Measurements from ENCODE around the gene RABEP1. TPM values are rescaled to one million over a fixed set of nuclear protein-coding genes. Genes with fewer than 3 reads are reported as not detected.

Gene RABEP1
- total and polyA plus RNA-seq, 12 donors, result 21.1 to 64.5 (median 46.5) TPM

DNA sequence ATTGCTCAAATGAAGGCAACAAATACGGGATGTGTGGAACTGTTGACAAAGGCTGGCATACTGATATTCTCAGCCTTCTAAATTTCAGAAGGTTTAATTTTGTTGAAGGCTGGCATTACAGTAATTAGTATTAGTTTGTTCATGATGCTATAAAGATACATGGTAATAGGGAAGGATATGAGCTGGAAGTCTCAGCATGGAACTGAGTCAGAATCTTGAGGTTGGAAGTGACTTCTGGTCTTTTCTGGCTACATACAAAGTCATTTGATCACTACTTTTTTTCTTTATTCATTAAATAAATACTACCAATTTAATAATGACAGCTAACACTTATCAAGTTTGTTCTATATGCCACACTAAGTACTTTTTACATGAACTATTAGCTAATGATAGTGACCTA lies 22.6 kb downstream of the RABEP1 start:
- H3K27ac ChIP-seq, result no peak overlapping the region
- H3K4me1 ChIP-seq (replicated peaks in 1 of 2), result peaks cover 12 to 30% of the 10 kb centered on the region in 2 donors
- H3K9me3 ChIP-seq (replicated peaks in 1 of 3), result no peaks in the 10 kb centered on the region
- TF ChIP-seq, protein P1, sequence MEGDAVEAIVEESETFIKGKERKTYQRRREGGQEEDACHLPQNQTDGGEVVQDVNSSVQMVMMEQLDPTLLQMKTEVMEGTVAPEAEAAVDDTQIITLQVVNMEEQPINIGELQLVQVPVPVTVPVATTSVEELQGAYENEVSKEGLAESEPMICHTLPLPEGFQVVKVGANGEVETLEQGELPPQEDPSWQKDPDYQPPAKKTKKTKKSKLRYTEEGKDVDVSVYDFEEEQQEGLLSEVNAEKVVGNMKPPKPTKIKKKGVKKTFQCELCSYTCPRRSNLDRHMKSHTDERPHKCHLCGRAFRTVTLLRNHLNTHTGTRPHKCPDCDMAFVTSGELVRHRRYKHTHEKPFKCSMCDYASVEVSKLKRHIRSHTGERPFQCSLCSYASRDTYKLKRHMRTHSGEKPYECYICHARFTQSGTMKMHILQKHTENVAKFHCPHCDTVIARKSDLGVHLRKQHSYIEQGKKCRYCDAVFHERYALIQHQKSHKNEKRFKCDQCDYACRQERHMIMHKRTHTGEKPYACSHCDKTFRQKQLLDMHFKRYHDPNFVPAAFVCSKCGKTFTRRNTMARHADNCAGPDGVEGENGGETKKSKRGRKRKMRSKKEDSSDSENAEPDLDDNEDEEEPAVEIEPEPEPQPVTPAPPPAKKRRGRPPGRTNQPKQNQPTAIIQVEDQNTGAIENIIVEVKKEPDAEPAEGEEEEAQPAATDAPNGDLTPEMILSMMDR (IDR thresholded peaks at IDR 0.05), result no peak
- TF ChIP-seq POLR2A (IDR thresholded peaks at IDR 0.05), result no peak
- no peaks in the 10 kb centered on the region for H3K27me3 ChIP-seq
- no peaks in the 10 kb centered on the region for H3K36me3 ChIP-seq (replicated peaks in 1 of 2)
- H3K4me3 ChIP-seq, result no peak overlapping the region
- 84 to 100% (median 90%) methylated on average over 1 of the region's 1 CpG for WGBS, 4 donors
- intact Hi-C loops (cut with DNase I), result no loop called here
- DNase-seq, result no peak

DNA sequence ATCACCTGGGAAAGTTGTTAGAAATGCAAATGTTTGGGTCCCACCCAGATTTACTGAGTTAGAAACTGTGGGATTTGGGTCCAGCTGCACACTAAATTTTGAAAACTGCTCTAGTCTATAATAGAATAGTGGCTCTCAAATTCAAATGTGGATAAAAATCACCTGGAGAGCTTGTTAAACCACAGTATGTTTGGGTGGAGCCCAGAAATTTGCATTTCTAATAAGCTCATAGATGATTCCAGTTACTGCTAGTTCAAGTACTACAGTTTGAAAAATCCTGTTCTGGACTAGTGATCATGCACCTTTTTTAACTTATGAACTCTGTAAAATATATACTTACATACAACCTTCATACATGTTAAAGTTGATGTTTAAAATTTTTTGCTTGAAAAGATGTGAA lies 27.8 kb downstream of the RABEP1 start:
- H3K27me3 ChIP-seq, result no peaks in the 10 kb centered on the region
- no peak for DNase-seq
- peaks cover 19 to 25% of the 10 kb centered on the region in 2 donors for H3K4me1 ChIP-seq (replicated peaks in 1 of 2)
- TF ChIP-seq POLR2A (IDR thresholded peaks at IDR 0.05), result no peak
- TF ChIP-seq, protein P1 (IDR thresholded peaks at IDR 0.05), result no peak
- peaks cover 0 to 9% of the 10 kb centered on the region in 2 donors for H3K36me3 ChIP-seq (replicated peaks in 1 of 2)
- H3K27ac ChIP-seq, result no peak overlapping the region
- intact Hi-C loops (cut with DNase I), result no loop called here
- H3K4me3 ChIP-seq, result no peak overlapping the region
- H3K9me3 ChIP-seq (replicated peaks in 1 of 3), result no peaks in the 10 kb centered on the region

DNA sequence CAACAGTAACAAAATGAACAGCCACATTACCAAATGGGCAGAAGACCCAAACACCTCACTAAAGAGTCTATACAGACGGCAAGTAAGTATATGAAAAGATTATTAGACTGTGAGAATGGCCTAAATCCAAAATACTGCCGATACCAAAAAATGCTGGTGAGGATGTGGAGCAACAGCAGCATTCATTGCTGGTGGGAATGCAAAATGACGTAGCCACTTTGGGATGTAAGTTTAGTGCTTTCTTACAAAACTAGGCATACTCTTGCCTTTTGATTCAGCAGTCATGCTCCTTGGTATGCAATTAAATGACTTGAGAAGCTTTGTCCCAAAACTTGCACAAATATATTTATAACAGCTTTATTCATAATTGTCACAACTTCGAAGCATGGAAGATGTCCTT lies 43.8 kb downstream of the RABEP1 start:
- no peak for DNase-seq
- no peaks in the 10 kb centered on the region for H3K9me3 ChIP-seq (replicated peaks in 1 of 3)
- H3K4me1 ChIP-seq (replicated peaks in 1 of 2), result no peaks in the 10 kb centered on the region
- H3K27me3 ChIP-seq, result no peaks in the 10 kb centered on the region
- no peak overlapping the region for H3K27ac ChIP-seq
- no peak overlapping the region for H3K4me3 ChIP-seq
- H3K36me3 ChIP-seq (replicated peaks in 1 of 2), result no peaks in the 10 kb centered on the region
- no peak for TF ChIP-seq POLR2A (IDR thresholded peaks at IDR 0.05)
- TF ChIP-seq, protein P1 (IDR thresholded peaks at IDR 0.05), result no peak
- intact Hi-C loops (cut with DNase I), result no loop called here
- 92 to 98% (median 94%) methylated on average over 4 of the region's 4 CpGs for WGBS, 4 donors

DNA sequence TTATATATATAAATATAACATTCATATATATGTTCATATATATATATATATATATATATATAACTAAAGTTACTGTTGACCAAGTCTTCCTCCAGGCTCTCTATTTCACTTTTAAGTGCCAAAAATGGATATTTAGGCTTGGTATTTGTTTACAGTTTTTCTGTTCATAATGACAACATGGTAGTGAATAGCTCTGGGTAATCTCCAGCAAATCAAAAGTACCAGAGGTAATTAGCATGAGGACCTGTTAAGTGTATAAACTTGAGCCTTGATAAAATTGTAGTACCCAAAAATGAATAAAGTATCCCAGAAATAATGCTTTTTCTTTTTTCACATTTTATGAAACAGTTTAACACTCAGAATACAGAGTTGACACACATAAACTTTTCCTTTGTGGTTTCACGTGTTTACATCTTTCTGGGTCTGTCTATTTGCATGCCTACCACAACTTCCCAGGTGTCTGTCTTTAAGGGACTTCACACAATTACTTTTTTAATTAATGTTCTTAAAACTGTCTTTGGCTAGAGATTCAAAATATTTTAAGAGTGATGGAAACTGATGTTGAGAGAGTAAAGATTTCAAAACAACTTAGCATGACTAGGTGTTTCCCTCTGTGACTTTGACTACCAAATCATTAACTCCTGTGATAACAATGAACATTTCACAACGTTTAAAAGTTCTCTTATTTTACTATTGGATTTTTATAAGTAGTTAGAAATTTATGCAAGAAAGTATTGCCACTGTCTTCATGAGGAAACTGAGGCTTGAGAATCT lies 47.9 kb downstream of the RABEP1 start:
- H3K36me3 ChIP-seq (replicated peaks in 1 of 2), result peaks cover 0 to 12% of the 10 kb centered on the region in 2 donors
- no peak for TF ChIP-seq POLR2A (IDR thresholded peaks at IDR 0.05)
- TF ChIP-seq, protein P1 (IDR thresholded peaks at IDR 0.05), result no peak
- H3K4me3 ChIP-seq, result no peak overlapping the region
- H3K9me3 ChIP-seq (replicated peaks in 1 of 3), result no peaks in the 10 kb centered on the region
- WGBS, 4 donors, result 60 to 71% (median 63%) methylated on average over 2 of the region's 2 CpGs
- DNase-seq, result no peak
- no peaks in the 10 kb centered on the region for H3K4me1 ChIP-seq (replicated peaks in 1 of 2)
- intact Hi-C loops (cut with DNase I), result no loop called here
- no peak overlapping the region for H3K27ac ChIP-seq
- H3K27me3 ChIP-seq, result no peaks in the 10 kb centered on the region

Measured in adrenal gland (tissue), 12 donors.